Measurements from ENCODE around the gene MUC22. TPM values are rescaled to one million over a fixed set of nuclear protein-coding genes. Genes with fewer than 3 reads are reported as not detected.
"Not testable (repeated sequence)": the region's sequence is repeated elsewhere in the genome, so short reads cannot be mapped to it uniquely, and the experiment has no call there.

The MUC22 gene
- polyA plus RNA-seq, 1 donor: not detected

- Histone ChIP-seq H3K27ac (ENCODE audit: low read length) (no peak overlapping the region), H3K4me1 (ENCODE audit: control insufficient read depth, insufficient read depth, low read length) (no peaks in the 10 kb centered on the region), H3K27me3 (ENCODE audit: control insufficient read depth, insufficient read depth, low read length) (no peaks in the 10 kb centered on the region), H3K9me3 (ENCODE audit: control insufficient read depth, low read depth, low read length) (no peaks in the 10 kb centered on the region), H3K36me3 (ENCODE audit: control insufficient read depth, insufficient read depth, low read length) (no peaks in the 10 kb centered on the region), H3K4me3 (ENCODE audit: low read length) (no peak overlapping the region)
- WGBS (ENCODE audit: insufficient coverage, low lambda C conversion rate): no CpG with 5 or more reads among the region's 2 CpGs
- DNase-seq: no peak
These were observed 13.0 kb upstream of the MUC22 start for GRCh38 chr6:30997301-30997700.

- DNase-seq: no peak
- Histone ChIP-seq H3K9me3 (ENCODE audit: control insufficient read depth, low read depth, low read length) (no peaks in the 10 kb centered on the region), H3K4me1 (ENCODE audit: control insufficient read depth, insufficient read depth, low read length) (no peaks in the 10 kb centered on the region), H3K36me3 (ENCODE audit: control insufficient read depth, insufficient read depth, low read length) (no peaks in the 10 kb centered on the region), H3K4me3 (ENCODE audit: low read length) (no peak overlapping the region), H3K27me3 (ENCODE audit: control insufficient read depth, insufficient read depth, low read length) (no peaks in the 10 kb centered on the region), H3K27ac (ENCODE audit: low read length) (no peak overlapping the region)
- whole genome bisulfite sequencing (ENCODE audit: insufficient coverage, low lambda C conversion rate): no CpG with 5 or more reads among the region's 5 CpGs
These were observed 11.5 kb upstream of the MUC22 start for GRCh38 chr6:30998785-30999184.

GRCh38 chr6:31000067-31000860 lies 10.0 kb upstream of the MUC22 start:
- not testable (repeated sequence) for H3K9me3 ChIP-seq (ENCODE audit: control insufficient read depth, low read depth, low read length); H3K27ac ChIP-seq (ENCODE audit: low read length); H3K4me1 ChIP-seq (ENCODE audit: control insufficient read depth, insufficient read depth, low read length); H3K36me3 ChIP-seq (ENCODE audit: control insufficient read depth, insufficient read depth, low read length); DNase-seq; H3K4me3 ChIP-seq (ENCODE audit: low read length); H3K27me3 ChIP-seq (ENCODE audit: control insufficient read depth, insufficient read depth, low read length)
- no CpG with 5 or more reads among the region's 39 CpGs for WGBS (ENCODE audit: insufficient coverage, low lambda C conversion rate)

- no CpG with 5 or more reads among the region's 13 CpGs for WGBS (ENCODE audit: insufficient coverage, low lambda C conversion rate)
- H3K27me3 ChIP-seq (ENCODE audit: control insufficient read depth, insufficient read depth, low read length): no peaks in the 10 kb centered on the region
- H3K36me3 ChIP-seq (ENCODE audit: control insufficient read depth, insufficient read depth, low read length): no peaks in the 10 kb centered on the region
- H3K4me3 ChIP-seq (ENCODE audit: low read length): no peak overlapping the region
- H3K9me3 ChIP-seq (ENCODE audit: control insufficient read depth, low read depth, low read length): no peaks in the 10 kb centered on the region
- no peak overlapping the region for H3K27ac ChIP-seq (ENCODE audit: low read length)
- no peak for DNase-seq
- no peaks in the 10 kb centered on the region for H3K4me1 ChIP-seq (ENCODE audit: control insufficient read depth, insufficient read depth, low read length)
These were observed 8.9 kb upstream of the MUC22 start for GRCh38 chr6:31001281-31001888.

GRCh38 chr6:31002471-31002870 lies 7.8 kb upstream of the MUC22 start:
- WGBS (ENCODE audit: insufficient coverage, low lambda C conversion rate): no CpG with 5 or more reads among the region's 2 CpGs
- Histone ChIP-seq H3K9me3 (ENCODE audit: control insufficient read depth, low read depth, low read length) (no peaks in the 10 kb centered on the region), H3K36me3 (ENCODE audit: control insufficient read depth, insufficient read depth, low read length) (no peaks in the 10 kb centered on the region), H3K27ac (ENCODE audit: low read length) (no peak overlapping the region), H3K27me3 (ENCODE audit: control insufficient read depth, insufficient read depth, low read length) (peaks cover 4% of the 10 kb centered on the region), H3K4me3 (ENCODE audit: low read length) (no peak overlapping the region), H3K4me1 (ENCODE audit: control insufficient read depth, insufficient read depth, low read length) (no peaks in the 10 kb centered on the region)
- DNase-seq: no peak

GRCh38 chr6:31004794-31005193 lies 5.5 kb upstream of the MUC22 start:
- Histone ChIP-seq H3K36me3 (ENCODE audit: control insufficient read depth, insufficient read depth, low read length) (no peaks in the 10 kb centered on the region), H3K4me3 (ENCODE audit: low read length) (no peak overlapping the region), H3K4me1 (ENCODE audit: control insufficient read depth, insufficient read depth, low read length) (no peaks in the 10 kb centered on the region), H3K27me3 (ENCODE audit: control insufficient read depth, insufficient read depth, low read length) (peaks cover 16% of the 10 kb centered on the region), H3K9me3 (ENCODE audit: control insufficient read depth, low read depth, low read length) (no peaks in the 10 kb centered on the region), H3K27ac (ENCODE audit: low read length) (no peak overlapping the region)
- no peak for DNase-seq
- 67% methylated on average over 2 of the region's 4 CpGs for WGBS (ENCODE audit: insufficient coverage, low lambda C conversion rate)

- no peak for DNase-seq
- no peaks in the 10 kb centered on the region for H3K9me3 ChIP-seq (ENCODE audit: control insufficient read depth, low read depth, low read length)
- WGBS (ENCODE audit: insufficient coverage, low lambda C conversion rate): 67% methylated on average over 1 of the region's 9 CpGs
- H3K36me3 ChIP-seq (ENCODE audit: control insufficient read depth, insufficient read depth, low read length): no peaks in the 10 kb centered on the region
- no peaks in the 10 kb centered on the region for H3K4me1 ChIP-seq (ENCODE audit: control insufficient read depth, insufficient read depth, low read length)
- H3K27me3 ChIP-seq (ENCODE audit: control insufficient read depth, insufficient read depth, low read length): peaks cover 22% of the 10 kb centered on the region
- no peak overlapping the region for H3K27ac ChIP-seq (ENCODE audit: low read length)
- H3K4me3 ChIP-seq (ENCODE audit: low read length): no peak overlapping the region
These were observed 4.8 kb upstream of the MUC22 start for GRCh38 chr6:31005249-31006020.

- WGBS (ENCODE audit: insufficient coverage, low lambda C conversion rate): 13% methylated on average over 3 of the region's 8 CpGs
- no peak for DNase-seq
- peaks cover 28% of the 10 kb centered on the region for H3K27me3 ChIP-seq (ENCODE audit: control insufficient read depth, insufficient read depth, low read length)
- H3K27ac ChIP-seq (ENCODE audit: low read length): no peak overlapping the region
- no peaks in the 10 kb centered on the region for H3K4me1 ChIP-seq (ENCODE audit: control insufficient read depth, insufficient read depth, low read length)
- no peaks in the 10 kb centered on the region for H3K9me3 ChIP-seq (ENCODE audit: control insufficient read depth, low read depth, low read length)
- H3K4me3 ChIP-seq (ENCODE audit: low read length): no peak overlapping the region
- H3K36me3 ChIP-seq (ENCODE audit: control insufficient read depth, insufficient read depth, low read length): no peaks in the 10 kb centered on the region
These were observed 2.6 kb upstream of the MUC22 start for GRCh38 chr6:31007694-31008093.

GRCh38 chr6:31008165-31008564 lies 2.1 kb upstream of the MUC22 start:
- no peak for DNase-seq
- no CpG with 5 or more reads among the region's 4 CpGs for WGBS (ENCODE audit: insufficient coverage, low lambda C conversion rate)
- Histone ChIP-seq H3K27me3 (ENCODE audit: control insufficient read depth, insufficient read depth, low read length) (peaks cover 28% of the 10 kb centered on the region), H3K36me3 (ENCODE audit: control insufficient read depth, insufficient read depth, low read length) (no peaks in the 10 kb centered on the region), H3K9me3 (ENCODE audit: control insufficient read depth, low read depth, low read length) (no peaks in the 10 kb centered on the region), H3K27ac (ENCODE audit: low read length) (no peak overlapping the region), H3K4me3 (ENCODE audit: low read length) (no peak overlapping the region), H3K4me1 (ENCODE audit: control insufficient read depth, insufficient read depth, low read length) (no peaks in the 10 kb centered on the region)

- no peaks in the 10 kb centered on the region for H3K9me3 ChIP-seq (ENCODE audit: control insufficient read depth, low read depth, low read length)
- H3K27ac ChIP-seq (ENCODE audit: low read length): no peak overlapping the region
- no peaks in the 10 kb centered on the region for H3K4me1 ChIP-seq (ENCODE audit: control insufficient read depth, insufficient read depth, low read length)
- no peaks in the 10 kb centered on the region for H3K36me3 ChIP-seq (ENCODE audit: control insufficient read depth, insufficient read depth, low read length)
- H3K4me3 ChIP-seq (ENCODE audit: low read length): no peak overlapping the region
- peaks cover 28% of the 10 kb centered on the region for H3K27me3 ChIP-seq (ENCODE audit: control insufficient read depth, insufficient read depth, low read length)
- WGBS (ENCODE audit: insufficient coverage, low lambda C conversion rate): no CpG with 5 or more reads among the region's 7 CpGs
- DNase-seq: no peak
These were observed 543 bp upstream of the MUC22 start for GRCh38 chr6:31009731-31010130.

Measured in large intestine (tissue), 3 donors.